ENCODE measurements around the gene PTPN6.

The PTPN6 gene

GRCh38 chr12:6923003-6923732 is 28.0 kb upstream of the PTPN6 start:
- DNase-seq (ENCODE audit: low read depth): no peak

GRCh38 chr12:6923851-6924250 is 27.3 kb upstream of the PTPN6 start:
- DNase-seq (ENCODE audit: low read depth): no peak

- no peak for DNase-seq (ENCODE audit: low read depth)
These were observed 26.0 kb upstream of the PTPN6 start for GRCh38 chr12:6925239-6925539.

GRCh38 chr12:6925540-6926279 is 25.4 kb upstream of the PTPN6 start:
- DNase-seq (ENCODE audit: low read depth): peak; percentile 83

GRCh38 chr12:6927379-6928021 is 23.7 kb upstream of the PTPN6 start, which contains the start of gene ATN1:
Gene ATN1 (plus strand): TSS chr12:6927959. CDS start chr12:6934002, 6,043 bp downstream.
- peak; percentile 87 for DNase-seq (ENCODE audit: low read depth)

- no peak for DNase-seq (ENCODE audit: low read depth)
These were observed 23.0 kb upstream of the PTPN6 start for GRCh38 chr12:6928022-6928702.

GRCh38 chr12:6928703-6929407 is 22.3 kb upstream of the PTPN6 start:
- DNase-seq (ENCODE audit: low read depth): no peak

- no peak for DNase-seq (ENCODE audit: low read depth)
These were observed 21.4 kb upstream of the PTPN6 start for GRCh38 chr12:6929466-6930452.

GRCh38 chr12:6932766-6933165 is 18.4 kb upstream of the PTPN6 start:
- no peak for DNase-seq (ENCODE audit: low read depth)

GRCh38 chr12:6934110-6934509 is 17.0 kb upstream of the PTPN6 start:
- DNase-seq (ENCODE audit: low read depth): peak; percentile 39

GRCh38 chr12:6935371-6936193 is 15.6 kb upstream of the PTPN6 start:
- peak; percentile 37 for DNase-seq (ENCODE audit: low read depth)

GRCh38 chr12:6936194-6936635 is 14.9 kb upstream of the PTPN6 start:
- DNase-seq (ENCODE audit: low read depth): no peak

- no peak for DNase-seq (ENCODE audit: low read depth)
These were observed 14.3 kb upstream of the PTPN6 start for GRCh38 chr12:6936636-6937480.

- peak; percentile 89 for DNase-seq (ENCODE audit: low read depth)
These were observed 13.4 kb upstream of the PTPN6 start for GRCh38 chr12:6937481-6938352.

GRCh38 chr12:6938353-6939190 is 12.6 kb upstream of the PTPN6 start:
- no peak for DNase-seq (ENCODE audit: low read depth)

- DNase-seq (ENCODE audit: low read depth): no peak
These were observed 12.0 kb upstream of the PTPN6 start for GRCh38 chr12:6939191-6939540.

GRCh38 chr12:6941267-6941666 is 9.9 kb upstream of the PTPN6 start:
- DNase-seq (ENCODE audit: low read depth): no peak

Data from amniotic epithelial cell (primary cell).